Stomach (tissue), 9 donors: ENCODE data around the gene LIMS2. TPM values are rescaled to one million over a fixed set of nuclear protein-coding genes. Genes with fewer than 3 reads are reported as not detected.

Source experiments
- DNase-seq, 2 donors: peaks; one replicate each; pipeline versions ENCODE4 v3.0.0 to v3.0.0-alpha.2; 2013 to 2019
- H3K27ac ChIP-seq, 5 donors: fragments of 200-600 bp in 4 of 5; sonication (generic) in 4 of 5; one replicate each; pipeline ENCODE4 v1.5.1; 2013 to 2019; ENCODE audit warnings: mild to moderate bottlenecking in 1 of 5, moderate library complexity in 1 of 5
- H3K27me3 ChIP-seq, 3 donors: fragments of 200-600 bp; sonication (generic); one replicate each; pipeline ENCODE4 v1.5.1; 2017 to 2019; ENCODE audit warnings: mixed run types in 1 of 3
- H3K36me3 ChIP-seq, 4 donors: fragments of 200-600 bp; sonication (generic); 1 replicate in 3 of 4; 2 replicates in 1 of 4; pipeline ENCODE4 v1.5.1; 2016 to 2019
- H3K4me1 ChIP-seq, 4 donors: fragments of 200-600 bp; sonication (generic); one replicate each; pipeline ENCODE4 v1.5.1; 2016 to 2019
- H3K4me3 ChIP-seq, 4 donors: fragments of 200-600 bp; sonication (generic) in 3 of 4; one replicate each; pipeline ENCODE4 v1.5.1; 2016 to 2019; ENCODE audit warnings: mild to moderate bottlenecking in 1 of 4
- H3K9me3 ChIP-seq, 4 donors: fragments of 200-600 bp; sonication (generic); one replicate each; pipeline ENCODE4 v1.5.1; 2016 to 2019
- CTCF ChIP-seq, 7 experiments: fragments of 450-650 bp in 4 of 7; fragments of 200-600 bp in 3 of 7; sonication (generic) in 3 of 7; IDR thresholded peaks; one replicate each; pipeline ENCODE4 v1.5.1; 2016 to 2019; ENCODE audit warnings: antibody characterized with exemption in 7 of 7, control low read depth in 2 of 7, mild to moderate bottlenecking in 1 of 7
- EP300 ChIP-seq: sonication (generic); formaldehyde crosslinking; IDR thresholded peaks from one replicate; pipeline ENCODE4 v1.6.1; 2017; ENCODE audit warnings: antibody characterized with exemption
- POLR2A ChIP-seq, 4 donors: fragments of 450-650 bp; IDR thresholded peaks; one replicate each; pipeline ENCODE4 v1.6.1; 2016; ENCODE audit warnings: antibody characterized with exemption in 4 of 4, control low read depth in 2 of 4, mild to moderate bottlenecking in 1 of 4, moderate library complexity in 1 of 4
- POLR2AphosphoS5 ChIP-seq, 3 donors: sonication (generic); formaldehyde crosslinking; IDR thresholded peaks; one replicate each; pipeline ENCODE4 v1.6.1; 2016; ENCODE audit warnings: antibody characterized with exemption in 3 of 3
- WGBS, 5 donors: extraction: QIAGEN DNeasy Blood & Tissue Kit in 3 of 5; methylation state at CpG; one replicate each; pipeline versions ENCODE4 v1.1.5 to v1.1.7; 2013 to 2018; 5-methylcytosine and 5-hydroxymethylcytosine counted together
- intact Hi-C: fragments of 100-400 bp; cut with DNase I; formaldehyde crosslinking; loops from one replicate; pipeline ENCODE4 v1.15.1; 2023; ENCODE audit warnings: low total_unique reads
- polyA plus RNA-seq, 3 donors: library from polyadenylated mRNA; stranded (reverse); fragments of 200-250 nt; gene quantifications; one replicate each; pipeline ENCODE4 v1.2.3, GENCODE V29; 2013
- total RNA-seq, 5 donors: library from RNA; depleted of rRNA; stranded (reverse); fragments of >200 nt; gene quantifications; one replicate each; pipeline versions ENCODE4 v1.1.0 to v1.2.3, GENCODE V29; 2014 to 2016
- donor health status: healthy with polysubstance abuse.
- donor health status: Bipolar disorder and iron deficiency.
- donor health status: healthy.

The LIMS2 gene
- total and polyA plus RNA-seq, 8 donors = 30.3 to 94.1 (median 59.5) TPM

GRCh38 chr2:127634626-127635379, 40.5 kb downstream of the LIMS2 start:
- no peak for TF ChIP-seq POLR2A (IDR thresholded peaks at IDR 0.05)
- TF ChIP-seq CTCF (IDR thresholded peaks at IDR 0.05) = no peak
- no peak for TF ChIP-seq EP300
- no peak for TF ChIP-seq POLR2AphosphoS5 (IDR thresholded peaks at IDR 0.05)
- Histone ChIP-seq H3K4me3 (no peak overlapping the region), H3K27me3 (no peaks in the 10 kb centered on the region), H3K27ac (peak overlapping the region in 2 of 5 donors; percentile 32 to 90), H3K9me3 (no peaks in the 10 kb centered on the region), H3K36me3 (peaks cover 0 to 14% (median 5%) of the 10 kb centered on the region in 4 donors), H3K4me1 (peaks cover 18 to 75% (median 49%) of the 10 kb centered on the region in 4 donors)
- no peak for DNase-seq
- WGBS, 5 donors = 80 to 94% (median 89%) methylated on average over 16 to 17 of the region's 17 CpGs
- intact Hi-C loops = no loop called here

- peaks cover 18 to 72% (median 49%) of the 10 kb centered on the region in 4 donors for H3K4me1 ChIP-seq
- intact Hi-C loops = no loop called here
- DNase-seq = no peak
- no peaks in the 10 kb centered on the region for H3K9me3 ChIP-seq
- H3K27ac ChIP-seq = peak overlapping the region in 2 of 5 donors; percentile 32 to 90
- H3K4me3 ChIP-seq = no peak overlapping the region
- WGBS, 5 donors = 67 to 93% (median 76%) methylated on average over 3 to 16 of the region's 16 CpGs
- peaks cover 0 to 9% (median 4%) of the 10 kb centered on the region in 4 donors for H3K36me3 ChIP-seq
- TF ChIP-seq POLR2AphosphoS5 (IDR thresholded peaks at IDR 0.05) (no peak), POLR2A (IDR thresholded peaks at IDR 0.05) (no peak), EP300 (no peak), CTCF (IDR thresholded peaks at IDR 0.05) (no peak)
- H3K27me3 ChIP-seq = no peaks in the 10 kb centered on the region
Measured at GRCh38 chr2:127634066-127634617, 41.2 kb downstream of the LIMS2 start.

- peaks cover 18 to 67% (median 47%) of the 10 kb centered on the region in 4 donors for H3K4me1 ChIP-seq
- H3K27ac ChIP-seq = peak overlapping the region in 3 of 5 donors; percentile 10 to 90 (median 32)
- TF ChIP-seq EP300 (no peak), POLR2AphosphoS5 (IDR thresholded peaks at IDR 0.05) (no peak), POLR2A (IDR thresholded peaks at IDR 0.05) (no peak)
- peaks cover 0 to 4% (median 1%) of the 10 kb centered on the region in 4 donors for H3K36me3 ChIP-seq
- 70 to 88% (median 80%) methylated on average over 9 of the region's 9 CpGs for WGBS, 5 donors
- no peaks in the 10 kb centered on the region for H3K27me3 ChIP-seq
- no peak for DNase-seq
- intact Hi-C loops = no loop called here
- H3K9me3 ChIP-seq = no peaks in the 10 kb centered on the region
- no peak overlapping the region for H3K4me3 ChIP-seq
Measured at GRCh38 chr2:127633556-127634065, 41.7 kb downstream of the LIMS2 start.

GRCh38 chr2:127632592-127633489, 42.5 kb downstream of the LIMS2 start:
- intact Hi-C loops = no loop called here
- Histone ChIP-seq H3K9me3 (no peaks in the 10 kb centered on the region), H3K36me3 (no peaks in the 10 kb centered on the region), H3K27me3 (no peaks in the 10 kb centered on the region), H3K4me3 (no peak overlapping the region), H3K27ac (peak overlapping the region in 2 of 5 donors; percentile 10 to 90), H3K4me1 (peaks cover 10 to 59% (median 40%) of the 10 kb centered on the region in 4 donors)
- WGBS, 5 donors = 74 to 88% (median 82%) methylated on average over 10 to 25 of the region's 25 CpGs
- DNase-seq = no peak
- TF ChIP-seq CTCF (IDR thresholded peaks at IDR 0.05) = no peak
- TF ChIP-seq POLR2A (IDR thresholded peaks at IDR 0.05) = no peak
- no peak for TF ChIP-seq EP300
- no peak for TF ChIP-seq POLR2AphosphoS5 (IDR thresholded peaks at IDR 0.05)
